Head of caudate nucleus (tissue), 42 donors: ENCODE data around the gene GDNF.
"Not testable (repeated sequence)": the region's sequence is repeated elsewhere in the genome, so short reads cannot be mapped to it uniquely, and the experiment has no call there.

Experiments
- DNase-seq, 42 donors: peaks; one replicate each; pipeline versions ENCODE4 v3.0.0 to v3.0.0-alpha.2; 2020 to 2021; ENCODE audit warnings: mixed read lengths in 7 of 42
- intact Hi-C: fragments of 100-400 bp; cut with DNase I; formaldehyde crosslinking; loops from one replicate; pipeline ENCODE4 v1.15.0; 2022

The GDNF gene

GRCh38 chr5:37799865-37800421 lies 39.9 kb downstream of the GDNF start:
- peak in 1 of 42 donors; percentile 14 for DNase-seq
- intact Hi-C loops: no loop called here

- DNase-seq, intact Hi-C loops: not testable (repeated sequence)
These were observed 43.4 kb downstream of the GDNF start for GRCh38 chr5:37796435-37796834.

- intact Hi-C loops, DNase-seq: not testable (repeated sequence)
These were observed 44.5 kb downstream of the GDNF start for GRCh38 chr5:37795292-37795691.

GRCh38 chr5:37792975-37793631 lies 46.7 kb downstream of the GDNF start:
- DNase-seq: no peak
- intact Hi-C loops: no loop called here

GRCh38 chr5:37791321-37791720 lies 48.5 kb downstream of the GDNF start:
- no peak for DNase-seq
- intact Hi-C loops: no loop called here

- DNase-seq: no peak
- intact Hi-C loops: no loop called here
These were observed 49.9 kb downstream of the GDNF start for GRCh38 chr5:37789991-37790390.

- intact Hi-C loops: no loop called here
- no peak for DNase-seq
These were observed 52.1 kb downstream of the GDNF start for GRCh38 chr5:37787742-37788141.

- intact Hi-C loops: no loop called here
- no peak for DNase-seq
These were observed 52.9 kb downstream of the GDNF start for GRCh38 chr5:37786862-37787519.

GRCh38 chr5:37786416-37786815 lies 53.4 kb downstream of the GDNF start:
- intact Hi-C loops: no loop called here

GRCh38 chr5:37781409-37781808 lies 58.4 kb downstream of the GDNF start:
- DNase-seq, intact Hi-C loops: not testable (repeated sequence)

More at GRCh38 chr5:37786416-37786815, 53.4 kb downstream of the GDNF start:
- no peak for DNase-seq

GRCh38 chr5:37777432-37778130 lies 62.3 kb downstream of the GDNF start:
- intact Hi-C loops: no loop called here
- no peak for DNase-seq

- no peak for DNase-seq
- intact Hi-C loops: no loop called here
These were observed 63.0 kb downstream of the GDNF start for GRCh38 chr5:37776826-37777225.

GRCh38 chr5:37774912-37775483 lies 64.8 kb downstream of the GDNF start:
- intact Hi-C loops: loop anchor here (5.0 kb wide), 1 partner anchor 37 kb away; no protein-coding TSS in a partner anchor
- no peak for DNase-seq

GRCh38 chr5:37773809-37774208 lies 66.0 kb downstream of the GDNF start:
- intact Hi-C loops: loop anchor here (5.0 kb wide), 1 partner anchor 38 kb away; no protein-coding TSS in a partner anchor

GRCh38 chr5:37772255-37772654 lies 67.6 kb downstream of the GDNF start:
- intact Hi-C loops: loop anchor here (5.0 kb wide), 1 partner anchor 40 kb away; no protein-coding TSS in a partner anchor
- no peak for DNase-seq

More at GRCh38 chr5:37773809-37774208, 66.0 kb downstream of the GDNF start:
- no peak for DNase-seq

- DNase-seq: no peak
- intact Hi-C loops: loop anchor here (5.0 kb wide), 1 partner anchor 41 kb away; no protein-coding TSS in a partner anchor
These were observed 68.1 kb downstream of the GDNF start for GRCh38 chr5:37771731-37772130.

GRCh38 chr5:37771203-37771611 lies 68.6 kb downstream of the GDNF start:
- no peak for DNase-seq
- intact Hi-C loops: loop anchor here (5.0 kb wide), 1 partner anchor 41 kb away; no protein-coding TSS in a partner anchor

GRCh38 chr5:37770786-37771185 lies 69.1 kb downstream of the GDNF start:
- DNase-seq: no peak
- intact Hi-C loops: loop anchor here (5.0 kb wide), 1 partner anchor 42 kb away; no protein-coding TSS in a partner anchor

GRCh38 chr5:37769840-37770239 lies 70.0 kb downstream of the GDNF start:
- intact Hi-C loops: loop anchor here (5.0 kb wide), 1 partner anchor 42 kb away; no protein-coding TSS in a partner anchor
- no peak for DNase-seq
